H9 (cell line): ENCODE data around the gene STK31. TPM values are rescaled to one million over a fixed set of nuclear protein-coding genes. Genes with fewer than 3 reads are reported as not detected.

ENCODE experiments used
- DNase-seq: peaks from one replicate; pipeline ENCODE4 v3.0.0-alpha.2; 2017
- H2AFZ ChIP-seq: one replicate; pipeline ENCODE4 v1.6.1; 2013; ENCODE audit warnings: mild to moderate bottlenecking, low read length, control low read depth, moderate library complexity
- H2AK5ac ChIP-seq: 2 replicates; pipeline ENCODE4 v1.6.1; 2013; ENCODE audit warnings: low read length, control low read depth, mixed read lengths; ENCODE audit not compliant: insufficient read length
- H2BK120ac ChIP-seq: one replicate; pipeline ENCODE4 v1.6.1; 2013; ENCODE audit warnings: low read depth, mild to moderate bottlenecking, low read length, control low read depth, inconsistent platforms; ENCODE audit not compliant: poor library complexity, severe bottlenecking
- H2BK12ac ChIP-seq: 2 replicates; pipeline ENCODE4 v1.6.1; 2013; ENCODE audit warnings: low read length, control low read depth, mixed read lengths, low read depth; ENCODE audit not compliant: insufficient read length
- H2BK15ac ChIP-seq: 2 replicates; pipeline ENCODE4 v1.6.1; 2013; ENCODE audit warnings: low read depth, low read length, control low read depth
- H2BK20ac ChIP-seq: one replicate; pipeline ENCODE4 v1.6.1; 2013; ENCODE audit warnings: low read depth, mild to moderate bottlenecking, low read length, control low read depth, inconsistent platforms; ENCODE audit not compliant: poor library complexity, severe bottlenecking
- H2BK5ac ChIP-seq: 2 replicates; pipeline ENCODE4 v1.6.1; 2013; ENCODE audit warnings: low read length, control low read depth, mixed read lengths; ENCODE audit not compliant: insufficient read length
- H3K14ac ChIP-seq: 2 replicates; pipeline ENCODE4 v1.6.1; 2013; ENCODE audit warnings: low read length, control low read depth; ENCODE audit not compliant: insufficient read depth
- H3K18ac ChIP-seq: 2 replicates; pipeline ENCODE4 v1.6.1; 2013; ENCODE audit warnings: low read depth, mild to moderate bottlenecking, mixed read lengths, low read length, control low read depth; ENCODE audit not compliant: insufficient read length
- H3K23ac ChIP-seq: 2 replicates; pipeline ENCODE4 v1.6.1; 2013; ENCODE audit warnings: low read length, control low read depth, mixed read lengths, low read depth; ENCODE audit not compliant: insufficient read length
- H3K23me2 ChIP-seq: 2 replicates; pipeline ENCODE4 v1.6.1; 2013; ENCODE audit warnings: low read depth, mild to moderate bottlenecking, mixed read lengths, low read length, control low read depth; ENCODE audit not compliant: insufficient read length, poor library complexity, severe bottlenecking
- H3K27ac ChIP-seq: 2 replicates; pipeline ENCODE4 v1.5.1; 2013; ENCODE audit warnings: low read length, control low read depth, mixed read lengths, low read depth; ENCODE audit not compliant: insufficient read length
- H3K27me3 ChIP-seq: 2 replicates; pipeline ENCODE4 v1.6.1; 2013; ENCODE audit warnings: low read length, control low read depth, inconsistent platforms; ENCODE audit not compliant: insufficient read depth
- H3K4ac ChIP-seq: 2 replicates; pipeline ENCODE4 v1.6.1; 2013; ENCODE audit warnings: low read depth, mild to moderate bottlenecking, control low read depth, inconsistent platforms, low read length, moderate library complexity
- H3K4me1 ChIP-seq: 2 replicates; pipeline ENCODE4 v1.6.1; 2013; ENCODE audit warnings: low read length, control low read depth, inconsistent platforms; ENCODE audit not compliant: insufficient read depth
- H3K4me2 ChIP-seq: 2 replicates; pipeline ENCODE4 v1.6.1; 2013; ENCODE audit warnings: low read length, control low read depth, mixed read lengths; ENCODE audit not compliant: insufficient read length, insufficient read depth
- H3K56ac ChIP-seq: 2 replicates; pipeline ENCODE4 v1.6.1; 2013; ENCODE audit warnings: low read depth, mild to moderate bottlenecking, mixed read lengths, low read length, control low read depth; ENCODE audit not compliant: insufficient read length
- H3K79me1 ChIP-seq: 2 replicates; pipeline ENCODE4 v1.6.1; 2013; ENCODE audit warnings: low read depth, mild to moderate bottlenecking, moderate library complexity, low read length, control low read depth, inconsistent platforms; ENCODE audit not compliant: insufficient read depth, poor library complexity, severe bottlenecking
- H3K79me2 ChIP-seq: 2 replicates; pipeline ENCODE4 v1.6.1; 2013; ENCODE audit warnings: low read length, control low read depth, inconsistent platforms; ENCODE audit not compliant: insufficient read depth
- H3K9ac ChIP-seq: 2 replicates; pipeline ENCODE4 v1.6.1; 2013; ENCODE audit warnings: low read length, control low read depth, mixed read lengths; ENCODE audit not compliant: insufficient read length; ENCODE audit errors: extremely low read depth
- H3K9me3 ChIP-seq: one replicate; pipeline ENCODE4 v1.6.1; 2013; ENCODE audit warnings: low read depth, low read length, inconsistent platforms; ENCODE audit not compliant: control insufficient read depth
- H3T11ph ChIP-seq: one replicate; pipeline ENCODE4 v1.6.1; 2013; ENCODE audit warnings: mild to moderate bottlenecking, low read length, control low read depth, inconsistent platforms
- H4K20me1 ChIP-seq: one replicate; pipeline ENCODE4 v1.6.1; 2013; ENCODE audit not compliant: control insufficient read depth, insufficient read length, insufficient read depth
- H4K5ac ChIP-seq: 2 replicates; pipeline ENCODE4 v1.6.1; 2013; ENCODE audit warnings: low read depth, mild to moderate bottlenecking, mixed read lengths, low read length, control low read depth; ENCODE audit not compliant: insufficient read length
- H4K8ac ChIP-seq: replicated peaks from 2 replicates; pipeline ENCODE4 v1.6.1; 2013; ENCODE audit warnings: low read length, control low read depth, mixed read lengths, low read depth; ENCODE audit not compliant: insufficient read length
- H4K91ac ChIP-seq: 2 replicates; pipeline ENCODE4 v1.6.1; 2013; ENCODE audit warnings: low read depth, mild to moderate bottlenecking, moderate library complexity, mixed read lengths, low read length, control low read depth; ENCODE audit not compliant: insufficient read length
- H3K27ac Mint-ChIP-seq, 3 experiments: 2 replicates in 2 of 3; 3 replicates in 1 of 3; pipeline ENCODE4 v1.8.0; 2020 to 2021; ENCODE audit warnings: mixed read lengths in 3 of 3, mild to moderate bottlenecking in 1 of 3, moderate library complexity in 1 of 3
- H3K27me3 Mint-ChIP-seq: 2 replicates; pipeline ENCODE4 v1.8.0; 2021; ENCODE audit warnings: low read depth, mild to moderate bottlenecking, moderate library complexity, mixed read lengths
- H3K36me3 Mint-ChIP-seq, 3 experiments: 2 replicates in 2 of 3; 3 replicates in 1 of 3; pipeline ENCODE4 v1.8.0; 2020 to 2021; ENCODE audit warnings: low read depth in 3 of 3, mixed read lengths in 3 of 3; ENCODE audit not compliant: insufficient read depth in 1 of 3
- H3K4me1 Mint-ChIP-seq, 2 experiments: 2 replicates each; pipeline ENCODE4 v1.8.0; 2020; ENCODE audit warnings: mixed read lengths in 2 of 2
- H3K4me3 Mint-ChIP-seq, 2 experiments: 2 replicates in 1 of 2; 3 replicates in 1 of 2; pipeline ENCODE4 v1.8.0; 2020 to 2021; ENCODE audit warnings: mild to moderate bottlenecking in 2 of 2, mixed read lengths in 2 of 2, moderate library complexity in 1 of 2
- H3K9me3 Mint-ChIP-seq, 2 experiments: 2 replicates in 1 of 2; 3 replicates in 1 of 2; pipeline ENCODE4 v1.8.0; 2020; ENCODE audit warnings: mild to moderate bottlenecking in 2 of 2, mixed read lengths in 2 of 2, moderate library complexity in 1 of 2
- total RNA-seq: library from RNA; stranded (reverse); gene quantifications from 2 replicates; pipeline ENCODE4 v1.2.1, GENCODE V29; 2021
- TF ChIP-seq, protein P1 (sequence below): fragments of 200-600 bp; sonication (generic); conservative IDR thresholded peaks from 3 replicates; pipeline ENCODE4 v1.8.0; 2021; ENCODE audit warnings: antibody characterized with exemption, mild to moderate bottlenecking

Gene STK31
- total RNA-seq, 1 experiment from 2014 or later: 0.24 TPM

- Histone ChIP-seq H3T11ph (no peak overlapping the region), H2BK20ac (no peak overlapping the region), H4K91ac (no peak overlapping the region), H3K23ac (no peak overlapping the region), H3K56ac (no peak overlapping the region), H3K23me2 (no peaks in the 10 kb centered on the region), H3K4ac (no peak overlapping the region), H2AFZ (no peak overlapping the region), H3K27me3 (no peaks in the 10 kb centered on the region), H4K8ac (no peak overlapping the region), H3K27ac (no peak overlapping the region), H2BK15ac (no peak overlapping the region), H2BK5ac (no peak overlapping the region), H3K79me1 (peaks cover 2% of the 10 kb centered on the region), H3K4me2 (no peak overlapping the region), H4K20me1 (no peaks in the 10 kb centered on the region), H2BK12ac (no peak overlapping the region), H3K9ac (no peak overlapping the region), H3K14ac (no peak overlapping the region), H3K9me3 (no peaks in the 10 kb centered on the region), H3K79me2 (no peaks in the 10 kb centered on the region), H3K18ac (no peak overlapping the region), H2BK120ac (no peak overlapping the region), H4K5ac (no peak overlapping the region), H3K4me1 (no peaks in the 10 kb centered on the region), H2AK5ac (no peak overlapping the region)
- peaks cover 0 to 2% of the 10 kb centered on the region in 2 experiments; a peak in 1 of 4 replicates for H3K4me1 Mint-ChIP-seq
- H3K27me3 Mint-ChIP-seq: no peaks in the 10 kb centered on the region
- no peak overlapping the region for H3K27ac Mint-ChIP-seq
- no peak overlapping the region for H3K4me3 Mint-ChIP-seq
- H3K36me3 Mint-ChIP-seq: peaks cover 38 to 56% (median 41%) of the 10 kb centered on the region in 3 experiments
- no peak for DNase-seq
- TF ChIP-seq, protein P1, sequence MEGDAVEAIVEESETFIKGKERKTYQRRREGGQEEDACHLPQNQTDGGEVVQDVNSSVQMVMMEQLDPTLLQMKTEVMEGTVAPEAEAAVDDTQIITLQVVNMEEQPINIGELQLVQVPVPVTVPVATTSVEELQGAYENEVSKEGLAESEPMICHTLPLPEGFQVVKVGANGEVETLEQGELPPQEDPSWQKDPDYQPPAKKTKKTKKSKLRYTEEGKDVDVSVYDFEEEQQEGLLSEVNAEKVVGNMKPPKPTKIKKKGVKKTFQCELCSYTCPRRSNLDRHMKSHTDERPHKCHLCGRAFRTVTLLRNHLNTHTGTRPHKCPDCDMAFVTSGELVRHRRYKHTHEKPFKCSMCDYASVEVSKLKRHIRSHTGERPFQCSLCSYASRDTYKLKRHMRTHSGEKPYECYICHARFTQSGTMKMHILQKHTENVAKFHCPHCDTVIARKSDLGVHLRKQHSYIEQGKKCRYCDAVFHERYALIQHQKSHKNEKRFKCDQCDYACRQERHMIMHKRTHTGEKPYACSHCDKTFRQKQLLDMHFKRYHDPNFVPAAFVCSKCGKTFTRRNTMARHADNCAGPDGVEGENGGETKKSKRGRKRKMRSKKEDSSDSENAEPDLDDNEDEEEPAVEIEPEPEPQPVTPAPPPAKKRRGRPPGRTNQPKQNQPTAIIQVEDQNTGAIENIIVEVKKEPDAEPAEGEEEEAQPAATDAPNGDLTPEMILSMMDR: no peak
- peaks cover 2 to 4% of the 10 kb centered on the region in 2 experiments; a peak in 3 of 5 replicates for H3K9me3 Mint-ChIP-seq
Measured at GRCh38 chr7:23693224-23693623, 16.8 kb upstream of the STK31 start.
